Measurements from ENCODE around the gene CLNK. TPM values are rescaled to one million over a fixed set of nuclear protein-coding genes. Genes with fewer than 3 reads are reported as not detected.

Gene CLNK
- total RNA-seq, 2 experiments from 2014 or later, result not detected

- H3K36me3 Mint-ChIP-seq (ENCODE audit: low read depth), result no peaks in the 10 kb centered on the region
- H3K9me3 Mint-ChIP-seq, result no peaks in the 10 kb centered on the region
- no peak overlapping the region for H3K4me3 Mint-ChIP-seq
- CTCF ChIA-PET, result no interaction called here
- no peak for DNase-seq
- no peak overlapping the region for H3K27ac Mint-ChIP-seq
- peaks cover 8% of the 10 kb centered on the region for H3K4me1 Mint-ChIP-seq (ENCODE audit: low read depth)
- peaks cover 24% of the 10 kb centered on the region for H3K27me3 Mint-ChIP-seq (ENCODE audit: low read depth)
- intact Hi-C loops (cut with micrococcal nuclease), result loop anchor here (10.0 kb wide), 1 partner anchor 641 kb away; no protein-coding TSS in a partner anchor
Observed at GRCh38 chr4:10466161-10466560, 218.4 kb downstream of the CLNK start.

- H3K27me3 Mint-ChIP-seq (ENCODE audit: low read depth), result peaks cover 30% of the 10 kb centered on the region
- CTCF ChIA-PET, result interaction anchor here (0.7 to 1.4 kb wide), 4 partner anchors 14 to 342 kb away, joined by 3 to 4 read pairs (median 3); no protein-coding TSS in a partner anchor
- no peak overlapping the region for H3K27ac Mint-ChIP-seq
- H3K36me3 Mint-ChIP-seq (ENCODE audit: low read depth), result no peaks in the 10 kb centered on the region
- no peaks in the 10 kb centered on the region for H3K9me3 Mint-ChIP-seq
- H3K4me3 Mint-ChIP-seq, result no peak overlapping the region
- DNase-seq, result no peak
- peaks cover 18% of the 10 kb centered on the region for H3K4me1 Mint-ChIP-seq (ENCODE audit: low read depth)
- intact Hi-C loops (cut with micrococcal nuclease), result loop anchor here (10.0 kb wide), 1 partner anchor 638 kb away; no protein-coding TSS in a partner anchor
Observed at GRCh38 chr4:10462876-10463275, 221.7 kb downstream of the CLNK start.

DNA sequence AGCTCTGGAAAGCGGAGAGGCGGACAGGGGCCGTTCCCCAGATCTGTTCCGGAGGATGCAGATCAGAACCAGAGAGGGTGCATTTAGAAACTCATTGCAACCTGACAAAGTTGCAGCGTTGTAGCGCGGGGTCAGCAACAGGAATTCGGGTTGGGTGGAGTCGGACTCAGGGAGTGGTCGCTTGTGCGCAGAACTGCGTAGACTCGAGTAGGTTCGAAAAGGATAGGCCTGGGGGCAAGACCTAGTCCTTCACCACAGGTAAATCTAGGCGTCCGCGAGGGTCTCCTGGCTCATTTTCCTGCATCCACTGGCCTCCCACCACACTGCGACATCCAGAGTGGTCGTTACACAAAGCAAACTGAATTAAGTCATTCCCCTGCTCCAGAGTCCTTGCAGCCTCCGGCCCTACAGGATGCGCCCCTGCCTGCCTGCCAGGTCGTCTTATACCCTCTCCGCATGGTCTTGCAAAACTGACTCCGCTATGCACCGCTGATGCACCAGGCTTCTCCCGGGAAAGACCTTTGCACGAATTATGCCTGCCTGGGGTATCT lies 222.6 kb downstream of the CLNK start:
- H3K4me1 Mint-ChIP-seq (ENCODE audit: low read depth), result peaks cover 22% of the 10 kb centered on the region
- no peaks in the 10 kb centered on the region for H3K36me3 Mint-ChIP-seq (ENCODE audit: low read depth)
- H3K27ac Mint-ChIP-seq, result no peak overlapping the region
- intact Hi-C loops (cut with micrococcal nuclease), result loop anchor here (1.0 to 10.0 kb wide), 4 partner anchors 76 to 637 kb away; no protein-coding TSS in a partner anchor
- H3K9me3 Mint-ChIP-seq, result no peaks in the 10 kb centered on the region
- peaks cover 32% of the 10 kb centered on the region for H3K27me3 Mint-ChIP-seq (ENCODE audit: low read depth)
- H3K4me3 Mint-ChIP-seq, result peak overlapping the region; percentile 76
- no peak for DNase-seq
- CTCF ChIA-PET, result interaction anchor here (0.7 to 2.0 kb wide), 23 partner anchors 15 to 344 kb away, joined by 3 to 19 read pairs (median 4); no protein-coding TSS in a partner anchor

- Mint-ChIP-seq H3K9me3 (no peaks in the 10 kb centered on the region), H3K36me3 (ENCODE audit: low read depth) (no peaks in the 10 kb centered on the region), H3K27me3 (ENCODE audit: low read depth) (peaks cover 32% of the 10 kb centered on the region), H3K4me3 (peak overlapping the region; percentile 76), H3K27ac (no peak overlapping the region), H3K4me1 (ENCODE audit: low read depth) (peaks cover 25% of the 10 kb centered on the region)
- DNase-seq, result peak; percentile 65
- CTCF ChIA-PET, result interaction anchor here (0.7 to 2.0 kb wide), 23 partner anchors 18 to 365 kb away, joined by 3 to 19 read pairs (median 5); no protein-coding TSS in a partner anchor
- intact Hi-C loops (cut with micrococcal nuclease), result loop anchor here (1.0 to 10.0 kb wide), 4 partner anchors 77 to 636 kb away; no protein-coding TSS in a partner anchor
Observed at GRCh38 chr4:10461091-10461849, 223.3 kb downstream of the CLNK start.

DNA sequence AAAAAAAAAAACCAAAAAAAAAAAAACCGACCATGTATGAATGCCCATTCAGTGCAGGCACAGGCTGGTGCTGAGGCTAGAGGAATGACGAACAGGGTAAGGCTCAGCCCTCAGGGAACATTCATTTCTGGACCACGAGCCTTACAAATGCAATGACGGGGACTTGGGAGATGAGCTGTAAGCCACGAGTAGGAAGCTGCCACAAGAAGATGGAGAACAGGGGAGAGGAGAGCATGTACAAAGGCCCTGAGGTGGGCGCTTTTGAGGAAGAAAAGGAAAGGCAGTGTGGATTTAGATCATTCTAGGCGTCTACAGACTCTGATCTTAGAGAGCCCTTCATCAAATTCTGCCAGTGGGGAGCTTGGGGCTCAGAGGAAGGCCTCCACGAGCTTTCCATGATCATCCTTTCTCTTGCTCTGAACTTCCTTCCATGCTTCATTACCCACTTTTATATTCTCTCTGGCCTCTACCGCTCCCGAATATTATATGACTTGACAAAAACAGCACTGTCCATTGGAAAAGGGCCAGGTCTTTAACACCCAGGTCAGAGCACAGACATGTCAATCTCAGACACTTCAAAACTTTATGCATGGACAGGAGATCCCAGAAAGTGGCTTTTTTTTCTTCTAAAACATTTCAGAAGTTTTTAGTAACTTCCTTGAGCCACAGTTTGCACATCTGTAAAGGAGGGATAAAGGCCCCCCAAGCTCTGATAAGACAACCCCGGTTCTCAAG lies 224.1 kb downstream of the CLNK start:
- peaks cover 31% of the 10 kb centered on the region for H3K4me1 Mint-ChIP-seq (ENCODE audit: low read depth)
- CTCF ChIA-PET, result interaction anchor here (0.8 to 2.0 kb wide), 17 partner anchors 18 to 365 kb away, joined by 3 to 19 read pairs (median 5); no protein-coding TSS in a partner anchor
- peak overlapping the region; percentile 76 for H3K4me3 Mint-ChIP-seq
- no peaks in the 10 kb centered on the region for H3K36me3 Mint-ChIP-seq (ENCODE audit: low read depth)
- H3K27ac Mint-ChIP-seq, result no peak overlapping the region
- H3K9me3 Mint-ChIP-seq, result no peaks in the 10 kb centered on the region
- DNase-seq, result peak; percentile 65
- peaks cover 32% of the 10 kb centered on the region for H3K27me3 Mint-ChIP-seq (ENCODE audit: low read depth)
- intact Hi-C loops (cut with micrococcal nuclease), result loop anchor here (1.0 to 10.0 kb wide), 4 partner anchors 78 to 636 kb away; no protein-coding TSS in a partner anchor

- Mint-ChIP-seq H3K4me1 (ENCODE audit: low read depth) (peaks cover 35% of the 10 kb centered on the region), H3K4me3 (no peak overlapping the region), H3K9me3 (no peaks in the 10 kb centered on the region), H3K27me3 (ENCODE audit: low read depth) (peaks cover 24% of the 10 kb centered on the region), H3K36me3 (ENCODE audit: low read depth) (peaks cover 10% of the 10 kb centered on the region), H3K27ac (no peak overlapping the region)
- CTCF ChIA-PET, result no interaction called here
- no peak for DNase-seq
- intact Hi-C loops (cut with micrococcal nuclease), result no loop called here
Observed at GRCh38 chr4:10459305-10459704, 225.3 kb downstream of the CLNK start.

GRCh38 chr4:10458177-10458576 lies 226.4 kb downstream of the CLNK start:
- no peaks in the 10 kb centered on the region for H3K9me3 Mint-ChIP-seq
- H3K4me3 Mint-ChIP-seq, result no peak overlapping the region
- peaks cover 19% of the 10 kb centered on the region for H3K36me3 Mint-ChIP-seq (ENCODE audit: low read depth)
- no peak overlapping the region for H3K27ac Mint-ChIP-seq
- peaks cover 37% of the 10 kb centered on the region for H3K4me1 Mint-ChIP-seq (ENCODE audit: low read depth)
- DNase-seq, result no peak
- CTCF ChIA-PET, result interaction anchor here (0.9 to 1.1 kb wide), 2 partner anchors 298 to 439 kb away, joined by 3 read pairs; no protein-coding TSS in a partner anchor
- intact Hi-C loops (cut with micrococcal nuclease), result no loop called here
- H3K27me3 Mint-ChIP-seq (ENCODE audit: low read depth), result peaks cover 21% of the 10 kb centered on the region

- H3K4me3 Mint-ChIP-seq, result peak within 1 kb of the TSS; percentile 87
- peaks cover 17% of the 10 kb centered on the region for H3K27me3 Mint-ChIP-seq (ENCODE audit: low read depth)
- peaks cover 37% of the 10 kb centered on the region for H3K4me1 Mint-ChIP-seq (ENCODE audit: low read depth)
- peaks cover 27% of the 10 kb centered on the region for H3K36me3 Mint-ChIP-seq (ENCODE audit: low read depth)
- DNase-seq, result peak; percentile 69
- intact Hi-C loops (cut with micrococcal nuclease), result loop anchor here (1.0 to 2.0 kb wide), 3 partner anchors 276 to 439 kb away; no protein-coding TSS in a partner anchor
- H3K9me3 Mint-ChIP-seq, result peaks cover 3% of the 10 kb centered on the region
- H3K27ac Mint-ChIP-seq, result peak within 1 kb of the TSS; percentile 77
- CTCF ChIA-PET, result interaction anchor here (0.7 to 1.1 kb wide), 4 partner anchors 21 to 438 kb away, joined by 3 to 5 read pairs (median 3); no protein-coding TSS in a partner anchor
Observed at GRCh38 chr4:10457255-10457801, 227.2 kb downstream of the CLNK start, which contains the start of gene ZNF518B. Gene ZNF518B, minus strand, starts transcription at chr4:10457426. Its CDS starts 11,098 bp downstream, at chr4:10446328.

DNA sequence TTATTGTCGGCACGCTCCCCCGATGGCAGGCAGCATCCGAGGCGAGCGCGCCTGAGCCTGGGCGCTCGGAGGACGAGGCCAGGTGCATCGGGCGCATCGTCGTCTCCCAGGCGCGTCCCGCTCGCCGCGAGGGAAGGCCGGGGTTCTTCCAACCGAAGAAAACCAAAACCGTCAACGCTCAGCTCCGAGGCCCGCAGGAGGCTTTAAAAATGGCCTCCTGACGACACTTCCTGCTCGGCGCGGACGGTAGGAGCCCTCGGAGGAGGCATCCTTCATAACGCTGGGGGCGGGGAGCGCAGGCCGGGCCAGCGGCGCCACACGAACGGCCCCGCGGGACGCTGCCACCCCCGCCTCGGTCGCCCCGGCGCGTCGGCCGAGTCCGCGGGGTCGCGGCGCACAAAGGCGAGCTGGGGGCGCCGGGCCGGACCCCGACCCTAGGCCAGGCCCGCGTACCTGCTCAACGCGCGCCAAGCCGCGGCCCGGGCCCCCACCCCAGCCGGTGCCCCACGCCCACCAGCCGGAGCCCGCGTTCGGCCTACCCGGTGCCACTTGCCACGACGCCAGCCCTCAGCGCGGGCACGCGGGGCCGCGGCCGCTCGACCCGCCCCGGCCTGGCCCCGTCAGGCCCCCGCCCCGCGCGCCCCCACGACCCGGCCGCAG lies 227.8 kb downstream of the CLNK start:
- peak; percentile 71 for DNase-seq
- H3K4me1 Mint-ChIP-seq (ENCODE audit: low read depth), result peaks cover 33% of the 10 kb centered on the region
- CTCF ChIA-PET, result interaction anchor here (1.1 kb wide), 3 partner anchors 22 to 438 kb away, joined by 3 read pairs; no protein-coding TSS in a partner anchor
- intact Hi-C loops (cut with micrococcal nuclease), result loop anchor here (1.0 to 2.0 kb wide), 3 partner anchors 275 to 438 kb away; no protein-coding TSS in a partner anchor
- H3K4me3 Mint-ChIP-seq, result peak overlapping the region; percentile 87
- H3K36me3 Mint-ChIP-seq (ENCODE audit: low read depth), result peaks cover 33% of the 10 kb centered on the region
- peaks cover 8% of the 10 kb centered on the region for H3K9me3 Mint-ChIP-seq
- H3K27ac Mint-ChIP-seq, result no peak overlapping the region
- H3K27me3 Mint-ChIP-seq (ENCODE audit: low read depth), result peaks cover 11% of the 10 kb centered on the region

DNA sequence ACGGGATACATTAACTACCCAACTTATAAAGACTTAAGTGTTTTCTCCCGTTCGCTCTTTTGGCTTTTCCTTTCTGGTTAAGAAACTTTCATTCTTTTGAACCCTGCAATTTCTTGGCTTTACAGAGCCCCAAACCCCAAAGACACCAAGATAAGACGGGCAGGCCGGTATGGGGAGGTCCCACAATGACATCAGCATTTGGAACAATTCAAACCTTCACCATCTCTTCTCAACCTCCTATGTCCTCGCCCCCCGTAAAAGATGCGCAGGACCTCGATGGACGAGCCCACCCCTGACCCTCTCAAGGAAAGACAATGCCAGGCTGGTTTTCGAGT lies 228.3 kb downstream of the CLNK start:
- Mint-ChIP-seq H3K4me3 (peak overlapping the region; percentile 87), H3K36me3 (ENCODE audit: low read depth) (peaks cover 36% of the 10 kb centered on the region), H3K27me3 (ENCODE audit: low read depth) (peaks cover 7% of the 10 kb centered on the region), H3K9me3 (peaks cover 9% of the 10 kb centered on the region), H3K4me1 (ENCODE audit: low read depth) (peaks cover 29% of the 10 kb centered on the region), H3K27ac (peak overlapping the region; percentile 77)
- intact Hi-C loops (cut with micrococcal nuclease), result loop anchor here (2.0 kb wide), 1 partner anchor 437 kb away; no protein-coding TSS in a partner anchor
- DNase-seq, result peak; percentile 7
- CTCF ChIA-PET, result interaction anchor here (0.6 to 1.1 kb wide), 4 partner anchors 22 to 298 kb away, joined by 3 to 4 read pairs (median 3); no protein-coding TSS in a partner anchor

DNA sequence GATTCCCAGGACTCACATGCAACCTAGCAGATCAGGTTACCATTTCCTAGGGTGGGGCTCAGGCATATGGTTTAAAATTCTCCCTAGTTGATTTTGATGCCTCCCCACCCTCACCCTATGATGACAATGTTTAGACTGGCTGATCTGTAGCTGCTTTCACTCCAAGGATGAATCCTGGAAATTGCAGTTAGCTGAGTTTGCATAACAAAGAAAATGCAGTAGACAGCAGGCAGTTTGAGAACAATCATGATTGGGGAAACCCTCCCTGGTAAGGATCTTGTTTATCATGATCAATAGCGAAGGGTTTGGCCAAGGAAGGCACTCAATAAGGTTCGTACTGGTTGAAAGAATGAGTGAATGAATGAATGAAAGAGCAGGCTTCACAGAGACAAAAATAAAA lies 229.4 kb downstream of the CLNK start:
- CTCF ChIA-PET, result no interaction called here

More for the DNA sequence above, 229.4 kb downstream of the CLNK start:
- Mint-ChIP-seq H3K9me3 (peaks cover 14% of the 10 kb centered on the region), H3K36me3 (ENCODE audit: low read depth) (peaks cover 47% of the 10 kb centered on the region), H3K27ac (no peak overlapping the region), H3K4me1 (ENCODE audit: low read depth) (peaks cover 23% of the 10 kb centered on the region), H3K4me3 (no peak overlapping the region), H3K27me3 (ENCODE audit: low read depth) (peaks cover 6% of the 10 kb centered on the region)
- no peak for DNase-seq
- intact Hi-C loops (cut with micrococcal nuclease), result no loop called here

Data from activated naive CD4-positive, alpha-beta T cell treated with anti-CD3 and anti-CD28 coated beads for 36 hours (primary cell).